ENCODE data around the gene COL16A1.
A peak's percentile ranks its signal among the peaks of the same experiment; 100 is the strongest.

The COL16A1 gene

GRCh38 chr1:31681415-31681814 lies 22.4 kb downstream of the COL16A1 start:
- DNase-seq = no peak

- DNase-seq = no peak
Measured at GRCh38 chr1:31679676-31680230, 24.1 kb downstream of the COL16A1 start.

DNA sequence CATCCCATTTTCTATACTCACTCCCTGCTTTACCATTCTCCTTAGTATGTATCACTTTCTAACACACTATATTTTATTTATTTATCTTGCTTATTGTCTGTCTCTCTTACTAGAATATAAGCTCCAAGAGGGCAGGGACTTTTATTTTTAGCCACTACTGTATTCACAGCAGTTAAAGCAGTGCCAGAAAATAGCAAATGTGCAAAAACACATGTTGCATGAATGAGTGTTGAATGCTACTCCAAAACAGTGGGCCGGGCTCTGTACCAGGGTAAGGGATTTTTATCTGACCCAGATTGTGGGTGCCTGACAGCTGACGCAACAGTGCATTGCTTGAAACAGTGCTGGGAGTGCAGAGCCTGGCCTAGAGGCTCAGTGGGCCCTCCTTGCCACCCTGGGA lies 24.7 kb downstream of the COL16A1 start:
- DNase-seq = no peak

- DNase-seq = no peak
Measured at GRCh38 chr1:31678681-31679080, 25.1 kb downstream of the COL16A1 start.

DNA sequence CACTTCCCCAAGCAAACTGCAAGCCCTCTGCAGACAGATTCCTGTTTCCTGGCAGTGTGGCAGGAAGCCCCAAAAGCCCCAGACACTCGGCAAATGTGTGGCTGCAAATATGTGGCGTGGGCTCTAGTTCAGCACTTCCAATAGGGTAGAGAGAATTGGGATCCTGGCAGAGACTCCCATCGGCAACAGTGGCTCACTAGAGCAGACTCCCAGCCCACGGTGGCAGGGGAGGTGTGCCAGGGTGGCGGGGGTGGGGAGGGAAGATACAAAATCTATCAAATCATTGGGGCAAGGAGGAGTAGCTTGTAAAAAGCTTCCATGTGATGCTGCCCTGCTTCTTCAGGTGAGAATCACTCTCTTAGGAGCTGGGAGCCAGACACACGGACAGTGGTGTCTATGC lies 25.9 kb downstream of the COL16A1 start:
- DNase-seq = no peak

GRCh38 chr1:31677401-31677800 lies 26.4 kb downstream of the COL16A1 start:
- DNase-seq = no peak

DNA sequence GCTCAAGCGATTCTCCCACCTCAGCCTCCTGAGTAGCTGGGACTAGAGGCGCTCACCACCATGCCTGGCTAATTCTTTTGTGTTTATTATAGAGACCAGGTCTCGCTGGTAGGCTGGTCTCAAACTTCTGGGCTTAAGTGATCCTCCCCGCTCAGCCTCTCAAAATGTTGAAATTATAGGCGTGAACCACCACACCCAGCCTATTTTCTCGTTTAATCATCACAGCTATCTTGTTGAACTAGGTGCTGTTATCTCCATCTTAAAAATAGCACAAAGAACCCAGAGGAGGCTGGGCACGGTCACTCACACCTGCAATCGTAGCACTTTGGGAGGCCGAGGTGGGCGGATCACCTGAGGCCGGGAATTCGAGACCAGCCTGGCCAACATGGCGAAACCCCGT lies 28.1 kb downstream of the COL16A1 start:
- DNase-seq = no peak

DNA sequence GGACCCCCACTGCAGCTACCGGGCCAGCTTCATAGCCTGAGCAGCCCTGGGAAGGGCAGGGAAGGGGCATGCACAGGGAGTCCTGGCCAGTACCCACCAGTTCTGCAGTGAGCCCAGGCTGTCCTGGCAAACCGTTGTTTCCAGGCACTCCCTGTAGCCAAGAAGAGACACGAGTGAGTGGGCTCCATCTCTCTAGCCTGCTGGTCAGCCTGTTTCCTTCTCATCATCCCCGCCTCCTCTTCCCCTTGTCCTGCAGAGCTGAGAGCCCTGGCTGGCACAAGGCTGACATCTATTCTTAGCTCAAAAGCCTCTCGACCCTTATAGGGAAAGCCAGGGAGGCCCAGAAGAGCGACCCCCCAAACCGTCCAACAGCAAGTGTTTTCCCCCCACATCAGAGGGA lies 28.7 kb downstream of the COL16A1 start:
- no peak for DNase-seq

DNA sequence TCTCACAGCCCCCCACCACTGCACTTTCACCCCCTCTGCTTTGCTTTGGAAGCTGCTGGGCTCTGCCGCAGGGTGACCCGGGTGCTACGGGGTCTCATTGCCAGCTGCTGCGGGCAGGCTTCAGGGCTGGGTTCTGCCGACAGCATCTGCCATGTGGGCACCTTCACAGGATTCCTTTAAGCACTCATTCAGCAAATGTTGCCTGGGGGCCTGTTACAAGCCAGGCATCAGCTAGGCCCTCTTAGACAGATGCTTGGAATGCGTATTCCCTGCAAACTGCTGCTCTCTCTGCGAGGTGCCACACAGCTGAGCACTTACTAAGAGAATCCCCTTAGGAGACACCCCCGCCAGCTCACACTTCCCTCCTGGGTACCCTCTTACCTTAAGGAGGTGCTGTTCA lies 29.2 kb downstream of the COL16A1 start:
- DNase-seq = no peak

DNA sequence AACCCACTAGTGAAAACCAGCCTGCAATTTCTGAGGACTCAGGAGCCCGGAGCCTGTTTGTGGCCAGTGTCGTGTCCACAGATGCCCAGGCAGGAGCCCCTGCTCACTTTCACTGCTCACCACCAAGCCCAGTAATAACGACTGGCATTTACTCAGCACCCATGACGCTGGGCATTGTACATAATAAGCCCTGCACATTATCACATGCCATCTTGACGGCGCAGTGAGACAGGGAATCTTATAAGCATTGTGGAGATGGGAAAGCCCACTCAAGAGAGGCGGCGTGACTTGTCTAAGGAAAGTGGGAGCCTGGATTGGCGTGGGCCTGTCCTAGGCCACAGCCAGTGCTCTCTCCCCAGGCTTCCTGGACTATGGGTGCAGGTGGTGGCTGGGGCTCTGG lies 30.4 kb downstream of the COL16A1 start:
- no peak for DNase-seq

- no peak for DNase-seq
Measured at GRCh38 chr1:31672986-31673385, 30.8 kb downstream of the COL16A1 start.

- DNase-seq = no peak
Measured at GRCh38 chr1:31671561-31672201, 32.1 kb downstream of the COL16A1 start.

- DNase-seq = no peak
Measured at GRCh38 chr1:31671147-31671546, 32.7 kb downstream of the COL16A1 start.

GRCh38 chr1:31670593-31670964 lies 33.2 kb downstream of the COL16A1 start:
- DNase-seq = no peak

DNA sequence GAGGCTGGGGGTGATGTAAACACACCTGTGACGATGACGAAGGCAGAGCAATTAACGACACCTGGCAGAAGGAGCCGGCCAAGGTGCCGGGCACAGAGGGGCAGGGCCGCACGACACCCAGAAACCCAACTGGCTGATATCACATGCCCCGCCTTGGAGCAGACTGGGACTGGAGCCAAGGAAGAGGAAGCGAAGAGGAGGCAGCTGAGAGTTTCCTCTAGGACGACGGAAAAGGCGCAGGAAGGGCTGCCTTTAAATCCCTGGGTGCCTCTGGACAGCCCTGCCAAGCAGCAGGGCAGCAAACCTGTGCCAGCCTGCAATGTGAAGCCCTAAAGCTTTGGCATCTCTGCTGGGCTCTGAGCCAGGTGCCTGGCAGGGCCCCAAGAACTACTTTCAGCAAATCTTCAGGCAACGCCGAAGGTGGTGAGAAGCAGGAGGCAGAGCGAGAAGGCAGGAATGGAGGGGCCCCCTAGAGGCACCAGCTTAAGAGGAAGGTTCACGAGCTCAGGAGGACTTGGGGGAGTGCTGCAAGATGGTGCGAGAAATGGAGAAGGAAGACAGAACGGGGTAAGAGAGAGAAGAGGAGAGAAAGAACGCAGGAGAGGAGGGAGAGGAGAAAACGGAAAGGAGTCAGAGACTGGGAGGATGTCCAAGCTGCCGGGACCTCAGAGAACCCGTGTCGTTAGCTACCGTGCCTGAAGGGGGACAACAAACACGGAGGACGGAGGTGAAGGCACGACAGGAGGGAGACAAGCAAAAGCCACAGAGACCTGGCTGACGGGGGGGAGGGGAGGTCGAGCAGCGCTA lies 33.8 kb downstream of the COL16A1 start:
- peak; percentile 99 for DNase-seq

DNA sequence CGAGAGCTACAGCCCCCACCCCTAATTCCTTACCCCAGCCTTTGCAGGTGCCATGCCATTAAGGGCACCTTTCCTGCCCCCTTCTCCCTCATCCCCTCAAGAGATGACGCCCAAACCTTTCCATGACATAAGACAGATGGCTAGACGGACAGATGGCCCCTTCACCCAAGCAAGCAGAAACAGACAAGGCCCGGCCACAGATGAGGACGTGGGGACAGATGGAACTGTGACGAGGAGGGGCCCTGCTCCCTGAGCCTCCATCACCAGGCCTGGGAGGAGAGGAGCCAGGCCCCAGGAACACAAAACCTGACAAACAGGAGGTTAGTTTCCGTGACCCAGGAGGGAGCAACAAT lies 34.4 kb downstream of the COL16A1 start:
- DNase-seq = no peak

- no peak for DNase-seq
Measured at GRCh38 chr1:31668303-31668883, 35.4 kb downstream of the COL16A1 start.

GRCh38 chr1:31667065-31667785 lies 36.6 kb downstream of the COL16A1 start:
- no peak for DNase-seq

- peak; percentile 74 for DNase-seq
Measured at GRCh38 chr1:31666263-31666963, 37.4 kb downstream of the COL16A1 start.

DNA sequence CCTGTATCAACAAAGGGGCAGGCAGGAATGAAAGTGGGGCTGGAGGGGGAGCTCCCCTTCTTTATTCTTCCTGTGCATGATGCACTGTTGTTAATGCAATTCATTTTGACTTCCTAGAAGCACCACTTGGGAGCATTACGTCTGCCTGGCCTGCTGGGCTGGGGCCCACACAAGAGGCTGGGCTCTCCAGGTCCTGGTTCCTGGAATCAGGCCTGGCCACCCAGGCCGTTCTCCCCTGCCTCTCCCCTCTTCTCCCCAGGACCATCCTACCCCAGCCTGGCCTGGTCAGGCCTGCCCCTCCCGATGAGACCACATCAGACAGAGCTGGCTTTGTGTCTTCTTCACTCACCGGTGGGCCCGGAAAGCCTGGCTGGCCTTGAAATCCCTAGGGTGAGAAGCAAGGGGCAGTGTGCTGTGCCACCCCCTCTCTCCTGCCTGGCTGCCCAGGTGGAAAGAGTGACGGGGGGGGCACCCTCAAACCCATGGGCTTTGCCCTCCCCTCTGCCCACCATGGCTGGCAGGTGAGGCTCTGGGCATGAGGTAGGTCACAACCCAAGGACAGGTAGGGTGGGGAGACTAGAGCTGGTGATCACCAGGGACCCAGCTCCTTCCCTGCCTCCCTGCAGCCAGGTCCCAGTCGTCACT lies 38.5 kb downstream of the COL16A1 start:
- no peak for DNase-seq

DNA sequence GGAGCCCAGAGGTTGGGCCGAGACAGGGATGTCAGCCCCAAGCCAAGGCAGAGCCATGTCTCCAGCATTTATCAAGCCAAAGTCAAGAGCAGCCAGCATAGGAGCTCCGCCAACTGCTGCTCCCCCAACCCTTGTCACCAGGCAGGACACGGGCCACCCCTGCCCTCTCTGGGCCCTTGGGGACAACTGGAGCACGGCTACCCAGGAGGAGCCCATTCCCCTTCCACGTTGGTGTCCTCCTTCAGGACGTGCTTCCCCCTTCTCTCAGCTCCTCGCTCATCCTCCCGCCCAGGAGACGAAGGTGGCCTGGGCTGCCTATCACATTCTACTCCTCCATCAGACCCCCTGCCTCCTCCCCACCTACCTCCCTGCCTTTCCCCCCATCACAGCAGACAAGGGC lies 39.3 kb downstream of the COL16A1 start:
- no peak for DNase-seq

Measured in DMS153 (cell line).